Naive thymus-derived CD8-positive, alpha-beta T cell (primary cell): Measurements from ENCODE around the gene ZFTA. TPM values are rescaled to one million over a fixed set of nuclear protein-coding genes. Genes with fewer than 3 reads are reported as not detected.

ENCODE experiments used
- ATAC-seq, 2 donors: fragments of 150-1000 bp; cut with Tn5 transposase in 1 of 2; sonication (Bioruptor Pico), chemical (Tn5 transposase) in 1 of 2; 1 replicate in 1 of 2; 2 replicates in 1 of 2; pipeline ENCODE4 v1.10.0; 2021; ENCODE audit warnings: mild to moderate bottlenecking in 2 of 2, moderate library complexity in 2 of 2
- POLR2A ChIA-PET: fragments of 350-600 bp; sonication (Branson Sonifier 250); formaldehyde crosslinking; loops from one replicate; lab custom pipeline; 2021; ENCODE audit warnings: antibody characterized with exemption; lab: Charles Lee
- DNase-seq, 10 donors: peaks; one replicate each; pipeline versions ENCODE4 v3.0.0 to v3.0.0-alpha.2; 2020 to 2022
- H3K27ac Mint-ChIP-seq, 10 donors: one replicate each; pipeline ENCODE4 v1.8.0; 2020 to 2022; ENCODE audit warnings: mild to moderate bottlenecking in 10 of 10, mixed read lengths in 10 of 10, moderate library complexity in 4 of 10, inconsistent platforms in 1 of 10
- H3K27me3 Mint-ChIP-seq, 5 donors: one replicate each; pipeline ENCODE4 v1.8.0; 2021 to 2022; ENCODE audit warnings: mixed read lengths in 5 of 5
- H3K36me3 Mint-ChIP-seq, 3 donors: one replicate each; pipeline ENCODE4 v1.8.0; 2020 to 2022; ENCODE audit warnings: mixed read lengths in 3 of 3, mild to moderate bottlenecking in 2 of 3, inconsistent platforms in 1 of 3
- H3K4me1 Mint-ChIP-seq, 4 donors: one replicate each; pipeline ENCODE4 v1.8.0; 2021 to 2022; ENCODE audit warnings: mixed read lengths in 4 of 4
- H3K4me3 Mint-ChIP-seq, 10 donors: one replicate each; pipeline ENCODE4 v1.8.0; 2020 to 2022; ENCODE audit warnings: mild to moderate bottlenecking in 10 of 10, mixed read lengths in 10 of 10, moderate library complexity in 6 of 10, inconsistent platforms in 1 of 10
- H3K9me3 Mint-ChIP-seq, 9 donors: one replicate each; pipeline ENCODE4 v1.8.0; 2020 to 2022; ENCODE audit warnings: mixed read lengths in 9 of 9, mild to moderate bottlenecking in 3 of 9, inconsistent platforms in 1 of 9, moderate library complexity in 1 of 9
- polyA plus RNA-seq, 3 donors: library from polyadenylated mRNA; unstranded; fragments of 300-500 nt; fragmentation: Illumina TruSeq; gene quantifications; one replicate each; pipeline ENCODE4 v1.2.3, GENCODE V29; 2021
- total RNA-seq, 8 experiments: library from RNA in 2 of 8; stranded (reverse) in 2 of 8; gene quantifications; one replicate each; pipeline ENCODE4 v1.2.3 and lab custom pipeline; 2021 to 2026

Gene ZFTA
- total and polyA plus RNA-seq, 5 experiments from 2014 or later = 0.09 to 7.4 (median 0.56) TPM

DNA sequence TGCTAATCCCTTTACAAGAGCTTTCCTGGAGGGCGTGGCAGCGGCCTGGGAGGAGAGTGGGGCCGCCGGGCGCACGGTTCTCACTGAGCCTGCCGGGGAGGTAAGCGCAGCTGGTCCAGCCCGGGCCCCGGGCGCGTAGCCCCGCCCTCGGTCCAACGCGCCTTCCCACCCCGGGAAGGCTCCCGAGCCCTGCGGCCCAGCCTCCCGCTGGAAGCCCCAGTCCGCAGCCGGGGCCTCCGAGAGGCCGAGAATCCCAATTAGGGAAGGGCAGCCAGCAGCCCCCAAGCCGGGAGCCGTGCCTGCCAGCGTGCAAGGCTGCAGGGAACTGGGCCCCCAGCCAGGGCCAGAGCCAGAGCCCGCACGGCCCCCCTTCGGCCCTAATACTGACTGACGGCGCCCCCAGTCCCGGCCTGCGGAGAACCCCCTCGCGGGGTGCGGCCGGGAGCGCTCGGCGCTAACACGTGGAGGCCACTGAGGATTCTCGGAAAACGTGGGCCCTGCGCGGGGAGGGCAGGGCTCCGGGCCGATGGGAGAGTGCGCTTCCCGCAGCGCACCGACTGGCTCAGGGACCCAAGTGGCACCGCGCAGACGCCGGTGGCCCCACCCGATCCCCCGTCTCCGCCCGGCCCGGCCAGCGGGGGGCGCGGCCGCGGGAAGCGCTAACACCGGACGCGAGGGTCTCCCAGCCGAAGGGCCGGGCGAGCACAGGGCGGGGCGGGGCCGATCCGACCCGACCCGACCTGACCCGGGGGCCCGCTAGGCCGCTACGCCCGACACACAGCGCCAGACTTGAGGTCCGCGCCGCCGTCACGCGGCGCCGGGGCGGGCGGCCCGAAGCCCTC is 5.7 kb downstream of the ZFTA start:
- POLR2A ChIA-PET = no interaction called here
- Mint-ChIP-seq H3K27me3 (no peaks in the 10 kb centered on the region), H3K4me1 (peaks cover 7 to 17% (median 12%) of the 10 kb centered on the region in 4 donors), H3K9me3 (no peaks in the 10 kb centered on the region), H3K27ac (no peak overlapping the region), H3K4me3 (no peak overlapping the region), H3K36me3 (peaks cover 0 to 22% (median 3%) of the 10 kb centered on the region in 3 donors)
- DNase-seq (no peak), ATAC-seq (no peak)

GRCh38 chr11:63761931-63762653 is 6.5 kb downstream of the ZFTA start:
- H3K4me3 Mint-ChIP-seq = no peak overlapping the region
- DNase-seq (no peak), ATAC-seq (no peak)
- H3K27me3 Mint-ChIP-seq = no peaks in the 10 kb centered on the region
- H3K9me3 Mint-ChIP-seq = no peaks in the 10 kb centered on the region
- POLR2A ChIA-PET = no interaction called here
- peak overlapping the region in 3 of 10 donors; percentile 13 to 73 (median 55) for H3K27ac Mint-ChIP-seq
- H3K4me1 Mint-ChIP-seq = peaks cover under 1 to 10% (median 6%) of the 10 kb centered on the region in 4 donors
- peaks cover 0 to 30% (median 3%) of the 10 kb centered on the region in 3 donors for H3K36me3 Mint-ChIP-seq

DNA sequence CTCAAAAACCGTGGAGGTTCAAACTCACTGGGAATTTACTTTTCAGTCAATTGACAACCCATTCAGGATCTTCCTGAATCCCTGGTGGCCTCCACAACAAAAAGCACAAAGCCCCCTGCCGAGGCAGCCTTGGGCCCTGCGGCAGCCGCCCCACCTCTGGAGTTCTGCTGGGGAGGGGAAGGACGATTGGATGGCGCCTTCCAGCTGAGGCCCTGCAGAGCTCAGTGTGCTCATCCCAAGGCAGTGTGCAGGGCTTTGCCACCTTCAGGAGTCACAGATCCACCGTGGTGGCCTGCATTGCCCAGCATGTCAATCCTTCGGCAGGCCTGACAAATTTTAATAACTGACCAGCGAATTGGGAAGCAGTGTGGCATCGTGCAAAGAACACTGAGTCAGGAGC is 7.4 kb downstream of the ZFTA start:
- Mint-ChIP-seq H3K9me3 (no peaks in the 10 kb centered on the region), H3K36me3 (peaks cover 0 to 36% (median 3%) of the 10 kb centered on the region in 3 donors), H3K27me3 (no peaks in the 10 kb centered on the region), H3K4me1 (peaks cover 0 to 4% (median 1%) of the 10 kb centered on the region in 4 donors), H3K4me3 (no peak overlapping the region), H3K27ac (peak overlapping the region in 1 of 10 donors; percentile 7)
- ATAC-seq (no peak), DNase-seq (no peak)
- POLR2A ChIA-PET = no interaction called here

GRCh38 chr11:63760487-63761079 is 8.0 kb downstream of the ZFTA start:
- Mint-ChIP-seq H3K4me1 (peaks cover 0 to 3% (median 0%) of the 10 kb centered on the region in 4 donors), H3K27me3 (no peaks in the 10 kb centered on the region), H3K27ac (peak overlapping the region in 2 of 10 donors; percentile 6 to 21), H3K36me3 (peaks cover 0 to 40% (median 3%) of the 10 kb centered on the region in 3 donors), H3K4me3 (no peak overlapping the region), H3K9me3 (no peaks in the 10 kb centered on the region)
- no peak for DNase-seq
- POLR2A ChIA-PET = no interaction called here
- no peak for ATAC-seq

DNA sequence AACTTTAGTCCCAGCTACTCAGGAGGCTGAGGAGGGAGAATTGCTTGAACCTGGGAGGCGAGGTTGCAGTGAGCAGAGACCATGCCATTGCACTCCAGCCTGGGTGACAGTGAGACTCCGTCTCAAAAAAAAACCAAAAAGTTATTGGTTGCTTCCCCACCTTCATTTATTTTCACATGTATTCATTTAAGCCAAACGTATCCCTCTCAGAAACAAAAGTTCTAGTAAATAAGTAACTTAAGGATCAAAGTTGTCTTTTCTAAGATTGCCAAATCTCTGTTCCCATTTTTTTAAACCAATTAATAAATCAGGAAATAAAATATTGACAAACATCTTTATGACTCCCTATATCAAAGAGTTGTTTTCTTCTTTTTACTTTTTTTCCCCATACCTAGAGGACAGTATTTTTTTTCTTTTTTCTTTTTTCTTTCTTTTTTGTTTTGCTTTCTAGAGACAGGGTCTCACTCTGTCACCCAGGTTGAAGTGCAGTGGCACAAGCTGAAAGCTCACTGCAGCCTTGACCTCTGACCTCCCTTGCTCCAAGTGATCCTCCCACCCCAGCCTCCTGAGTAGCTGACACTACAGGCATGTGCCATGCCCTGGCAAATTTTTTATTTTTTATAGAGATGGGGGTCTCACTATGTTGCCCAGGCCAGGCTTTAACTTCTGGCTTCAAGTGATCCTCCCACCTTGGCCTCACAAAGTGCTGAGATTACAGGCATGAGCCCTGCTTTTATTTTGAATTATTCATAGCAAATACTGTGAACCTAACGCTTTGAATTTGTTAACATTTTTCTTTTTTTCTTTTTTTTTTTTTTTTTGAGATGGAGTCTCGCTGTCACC is 11.4 kb downstream of the ZFTA start:
- H3K27me3 Mint-ChIP-seq = no peaks in the 10 kb centered on the region
- H3K27ac Mint-ChIP-seq = peak overlapping the region in 1 of 10 donors; percentile 25

GRCh38 chr11:63749624-63750023 is 19.0 kb downstream of the ZFTA start:
- no peaks in the 10 kb centered on the region for H3K27me3 Mint-ChIP-seq

More for the DNA sequence above, 11.4 kb downstream of the ZFTA start:
- Mint-ChIP-seq H3K4me1 (no peaks in the 10 kb centered on the region), H3K4me3 (no peak overlapping the region), H3K9me3 (no peaks in the 10 kb centered on the region), H3K36me3 (peaks cover 0 to 52% (median 8%) of the 10 kb centered on the region in 3 donors)
- DNase-seq (no peak), ATAC-seq (no peak)
- POLR2A ChIA-PET = no interaction called here

GRCh38 chr11:63747011-63747410 is 21.6 kb downstream of the ZFTA start:
- DNase-seq (no peak), ATAC-seq (no peak)
- Mint-ChIP-seq H3K4me1 (no peaks in the 10 kb centered on the region), H3K27me3 (no peaks in the 10 kb centered on the region), H3K9me3 (no peaks in the 10 kb centered on the region), H3K27ac (peak overlapping the region in 1 of 10 donors; percentile 6), H3K36me3 (peaks cover 0 to 26% (median 0%) of the 10 kb centered on the region in 3 donors), H3K4me3 (no peak overlapping the region)
- POLR2A ChIA-PET = no interaction called here

More at GRCh38 chr11:63749624-63750023, 19.0 kb downstream of the ZFTA start:
- DNase-seq (no peak), ATAC-seq (no peak)
- no peaks in the 10 kb centered on the region for H3K4me1 Mint-ChIP-seq
- H3K4me3 Mint-ChIP-seq = no peak overlapping the region
- no peak overlapping the region for H3K27ac Mint-ChIP-seq
- peaks cover 0 to 35% (median 5%) of the 10 kb centered on the region in 3 donors for H3K36me3 Mint-ChIP-seq
- no peaks in the 10 kb centered on the region for H3K9me3 Mint-ChIP-seq
- POLR2A ChIA-PET = interaction anchor here (0.7 kb wide), 1 partner anchor 445 kb away, joined by 3 read pairs; no protein-coding TSS in a partner anchor

- POLR2A ChIA-PET = no interaction called here
- Mint-ChIP-seq H3K27ac (no peak overlapping the region), H3K27me3 (no peaks in the 10 kb centered on the region), H3K9me3 (no peaks in the 10 kb centered on the region), H3K4me1 (no peaks in the 10 kb centered on the region), H3K4me3 (no peak overlapping the region), H3K36me3 (peaks cover 0 to 14% (median 0%) of the 10 kb centered on the region in 3 donors)
- ATAC-seq (no peak), DNase-seq (no peak)
Measured at GRCh38 chr11:63745304-63746170, 23.0 kb downstream of the ZFTA start.

GRCh38 chr11:63738720-63739360 is 29.7 kb downstream of the ZFTA start:
- no peaks in the 10 kb centered on the region for H3K27me3 Mint-ChIP-seq
- peak; percentile 36 to 80 (median 52) for DNase-seq
- peaks cover 0 to 2% (median 0%) of the 10 kb centered on the region in 3 donors for H3K36me3 Mint-ChIP-seq
- H3K27ac Mint-ChIP-seq = peak overlapping the region in 2 of 10 donors; percentile 77 to 88
- no peak overlapping the region for H3K4me3 Mint-ChIP-seq
- ATAC-seq = no peak
- peaks cover 2 to 5% (median 2%) of the 10 kb centered on the region in 4 donors for H3K4me1 Mint-ChIP-seq
- POLR2A ChIA-PET = no interaction called here
- H3K9me3 Mint-ChIP-seq = no peaks in the 10 kb centered on the region

DNA sequence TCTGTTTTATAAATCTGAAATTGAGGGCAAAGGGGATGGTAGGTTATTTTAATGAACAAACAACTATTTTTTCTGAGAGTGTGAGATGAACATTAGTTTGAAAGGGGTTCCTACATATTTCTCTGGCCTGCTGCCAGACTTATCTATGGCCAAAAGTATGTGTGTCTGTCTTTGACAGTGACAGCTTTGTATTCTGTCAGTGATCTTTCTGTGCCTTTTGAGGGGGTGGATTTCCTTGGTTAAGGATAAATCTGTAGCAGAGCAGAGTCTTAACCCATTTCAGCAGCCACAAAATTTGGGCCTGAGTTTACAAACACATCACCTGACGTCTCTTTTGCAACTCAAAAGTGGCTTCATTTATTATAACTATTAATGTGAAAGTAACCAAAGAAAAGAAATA is 30.9 kb downstream of the ZFTA start:
- H3K27ac Mint-ChIP-seq = peak overlapping the region in 4 of 10 donors; percentile 24 to 69 (median 36)
- no peaks in the 10 kb centered on the region for H3K27me3 Mint-ChIP-seq
- peaks cover 2 to 5% (median 2%) of the 10 kb centered on the region in 4 donors for H3K4me1 Mint-ChIP-seq
- no peaks in the 10 kb centered on the region for H3K9me3 Mint-ChIP-seq
- H3K36me3 Mint-ChIP-seq = no peaks in the 10 kb centered on the region
- H3K4me3 Mint-ChIP-seq = no peak overlapping the region
- DNase-seq = no peak
- ATAC-seq = no peak
- POLR2A ChIA-PET = no interaction called here

DNA sequence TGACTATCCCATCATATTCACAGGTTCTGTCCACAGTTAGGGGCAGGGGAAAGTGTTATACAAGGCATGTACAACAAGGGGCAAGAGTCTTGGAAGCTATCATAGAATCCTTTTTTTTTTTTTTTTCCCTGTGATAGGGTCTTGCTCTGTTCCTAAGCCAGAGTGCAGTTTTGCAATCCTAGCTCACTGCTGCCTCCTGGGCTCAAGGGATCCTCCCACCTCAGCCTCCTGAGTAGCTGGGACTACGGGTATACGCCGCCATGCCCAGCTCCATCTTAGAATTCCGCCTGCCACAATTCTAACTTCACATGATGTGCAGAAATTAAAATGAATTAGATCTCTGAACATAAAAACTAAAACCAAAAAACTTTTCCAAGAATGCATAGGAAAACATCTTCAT is 31.7 kb downstream of the ZFTA start:
- H3K27ac Mint-ChIP-seq = peak overlapping the region in 4 of 10 donors; percentile 27 to 72 (median 49)
- no peaks in the 10 kb centered on the region for H3K27me3 Mint-ChIP-seq
- no peaks in the 10 kb centered on the region for H3K9me3 Mint-ChIP-seq
- no peak overlapping the region for H3K4me3 Mint-ChIP-seq
- peaks cover 2 to 5% (median 2%) of the 10 kb centered on the region in 4 donors for H3K4me1 Mint-ChIP-seq
- ATAC-seq (no peak), DNase-seq (no peak)
- H3K36me3 Mint-ChIP-seq = no peaks in the 10 kb centered on the region
- POLR2A ChIA-PET = no interaction called here
